Psoas muscle (tissue), 8 donors: ENCODE results near the gene CLK2. TPM values are rescaled to one million over a fixed set of nuclear protein-coding genes. Genes with fewer than 3 reads are reported as not detected.
"Not testable (repeated sequence)": the region's sequence is repeated elsewhere in the genome, so short reads cannot be mapped to it uniquely, and the experiment has no call there.

ENCODE experiments used
- ATAC-seq, 4 donors: fragments of 200-7000 bp; cut with Tn5 transposase; one replicate each; pipeline ENCODE4 v1.9.1; 2020; ENCODE audit warnings: moderate library complexity in 3 of 4, mild to moderate bottlenecking in 2 of 4
- DNase-seq, 2 donors: peaks; one replicate each; pipeline ENCODE4 v3.0.0-alpha.2; 2020
- H3K27ac ChIP-seq: fragments of 200-600 bp; one replicate; pipeline ENCODE4 v1.8.0; 2022
- H3K27me3 ChIP-seq, 3 donors: fragments of 200-600 bp in 1 of 3; one replicate each; pipeline versions ENCODE4 v1.6.1 to v1.8.0; 2013 to 2022; ENCODE audit warnings: low read length in 2 of 3, mild to moderate bottlenecking in 2 of 3, moderate library complexity in 1 of 3; ENCODE audit not compliant: insufficient read depth in 3 of 3
- H3K36me3 ChIP-seq, 2 donors: fragments of 200-600 bp in 1 of 2; one replicate each; pipeline versions ENCODE4 v1.6.1 to v1.8.0; 2013 to 2022; ENCODE audit warnings: low read depth in 1 of 2, mild to moderate bottlenecking in 1 of 2, moderate library complexity in 1 of 2; ENCODE audit not compliant: insufficient read depth in 1 of 2
- H3K4me1 ChIP-seq: fragments of 200-600 bp; one replicate; pipeline ENCODE4 v1.8.0; 2022
- H3K4me3 ChIP-seq: fragments of 200-600 bp; one replicate; pipeline ENCODE4 v1.8.0; 2022; ENCODE audit warnings: mild to moderate bottlenecking
- H3K9me3 ChIP-seq: fragments of 200-600 bp; one replicate; pipeline ENCODE4 v1.8.0; 2022
- WGBS, 3 donors: extraction: QIAGEN DNeasy Blood & Tissue Kit; methylation state at CpG; one replicate each; pipeline versions ENCODE4 v1.1.6 to v1.1.7; 2013; 5-methylcytosine and 5-hydroxymethylcytosine counted together
- intact Hi-C, 2 donors: fragments of 100-400 bp; cut with DNase I; formaldehyde crosslinking; loops; one replicate each; pipeline versions ENCODE4 v1.11.0 to v1.14.2; 2022
- polyA plus RNA-seq, 3 donors: library from polyadenylated mRNA; stranded (reverse); fragments of 200-250 nt; gene quantifications; one replicate each; pipeline ENCODE4 v1.2.3, GENCODE V29; 2013
- total RNA-seq, 4 donors: library from RNA; stranded (reverse); fragmentation: NEBNext Ultra II Directional in 2 of 4; extraction: Animal tissue kit (Norgen Biotek cat#: 25700) in 2 of 4; gene quantifications; one replicate each; pipeline versions ENCODE4 v1.2.1 to v1.2.4, GENCODE V29; 2021 to 2023
- TF ChIP-seq, protein P1 (sequence below): fragments of 200-600 bp; IDR thresholded peaks from one replicate; pipeline ENCODE4 v1.8.0; 2022; ENCODE audit warnings: antibody characterized with exemption
- donor health status: healthy with polysubstance abuse.
- donor health status: DM: no; HTN: no; CAD: no; lungs with moderate emphysema.
- donor health status: Bipolar disorder and iron deficiency.
- donor health status: healthy.
- donor health status: DM: yes; HTN: yes; CAD: no.
- donor health status: DM: no; HTN: no; CAD: no.
- donor health status: DM: no; HTN: no; CAD: no.
- donor health status: DM: yes; HTN: yes; CAD: no.

CLK2 gene
- total and polyA plus RNA-seq, 7 donors, result 11.7 to 28.5 (median 20.9) TPM

- TF ChIP-seq, protein P1, sequence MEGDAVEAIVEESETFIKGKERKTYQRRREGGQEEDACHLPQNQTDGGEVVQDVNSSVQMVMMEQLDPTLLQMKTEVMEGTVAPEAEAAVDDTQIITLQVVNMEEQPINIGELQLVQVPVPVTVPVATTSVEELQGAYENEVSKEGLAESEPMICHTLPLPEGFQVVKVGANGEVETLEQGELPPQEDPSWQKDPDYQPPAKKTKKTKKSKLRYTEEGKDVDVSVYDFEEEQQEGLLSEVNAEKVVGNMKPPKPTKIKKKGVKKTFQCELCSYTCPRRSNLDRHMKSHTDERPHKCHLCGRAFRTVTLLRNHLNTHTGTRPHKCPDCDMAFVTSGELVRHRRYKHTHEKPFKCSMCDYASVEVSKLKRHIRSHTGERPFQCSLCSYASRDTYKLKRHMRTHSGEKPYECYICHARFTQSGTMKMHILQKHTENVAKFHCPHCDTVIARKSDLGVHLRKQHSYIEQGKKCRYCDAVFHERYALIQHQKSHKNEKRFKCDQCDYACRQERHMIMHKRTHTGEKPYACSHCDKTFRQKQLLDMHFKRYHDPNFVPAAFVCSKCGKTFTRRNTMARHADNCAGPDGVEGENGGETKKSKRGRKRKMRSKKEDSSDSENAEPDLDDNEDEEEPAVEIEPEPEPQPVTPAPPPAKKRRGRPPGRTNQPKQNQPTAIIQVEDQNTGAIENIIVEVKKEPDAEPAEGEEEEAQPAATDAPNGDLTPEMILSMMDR, result no peak
- 87% methylated on average over 5 of the region's 5 CpGs for WGBS, 3 donors
- Histone ChIP-seq H3K4me3 (no peak overlapping the region), H3K4me1 (no peaks in the 10 kb centered on the region), H3K27me3 (no peaks in the 10 kb centered on the region), H3K36me3 (peaks cover 3 to 24% of the 10 kb centered on the region in 2 donors), H3K9me3 (no peaks in the 10 kb centered on the region), H3K27ac (no peak overlapping the region)
- no peak for ATAC-seq
- intact Hi-C loops, result no loop called here
- no peak for DNase-seq
Observed at GRCh38 chr1:155236451-155236850, 36.9 kb downstream of the CLK2 start.

DNA sequence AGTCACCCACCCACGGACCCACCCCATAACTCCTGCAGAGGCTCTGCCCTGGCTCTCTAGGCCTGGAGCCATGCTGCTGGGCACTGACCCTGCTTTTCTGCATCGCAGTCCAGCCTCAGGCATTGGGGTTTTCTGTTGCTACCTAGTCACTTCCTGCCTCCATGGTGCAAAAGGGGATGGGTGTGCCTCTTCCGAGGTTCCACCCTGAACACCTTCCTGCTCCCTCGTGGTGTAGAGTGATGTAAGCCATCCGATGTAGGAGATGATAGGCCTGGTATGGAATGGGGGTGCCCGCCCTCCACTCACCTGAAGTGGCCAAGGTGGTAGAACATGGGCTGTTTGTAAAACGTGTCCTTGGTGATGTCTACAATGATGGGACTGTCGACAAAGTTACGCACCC, 37.9 kb downstream of the CLK2 start:
- 87 to 95% (median 91%) methylated on average over 5 to 9 of the region's 9 CpGs for WGBS, 3 donors
- H3K4me1 ChIP-seq, H3K27me3 ChIP-seq, ATAC-seq, DNase-seq, H3K9me3 ChIP-seq, H3K4me3 ChIP-seq, intact Hi-C loops, H3K27ac ChIP-seq: not testable (repeated sequence)
- peaks cover 3 to 24% of the 10 kb centered on the region in 2 donors for H3K36me3 ChIP-seq

DNA sequence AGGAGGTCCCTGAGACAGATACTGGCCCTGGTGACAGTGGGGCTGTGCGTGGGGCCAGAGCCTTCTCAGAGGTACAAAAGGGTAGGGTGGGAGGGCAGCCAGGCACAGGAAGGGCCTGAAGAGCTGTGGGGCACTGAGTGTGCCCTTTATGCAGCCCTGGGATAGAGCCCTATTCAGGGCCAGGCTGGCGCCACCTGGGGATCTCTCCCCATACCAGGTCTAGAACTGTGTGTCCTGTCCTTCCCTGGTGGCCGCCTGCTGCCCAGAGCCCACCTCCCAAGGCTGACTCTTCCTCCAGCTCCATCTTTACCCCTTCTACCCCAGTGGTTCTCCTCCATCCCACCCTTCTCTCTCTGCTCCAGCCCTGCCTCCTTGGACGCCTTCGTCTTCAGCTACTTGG, 39.8 kb downstream of the CLK2 start:
- ATAC-seq, H3K9me3 ChIP-seq, intact Hi-C loops, H3K4me1 ChIP-seq, H3K4me3 ChIP-seq, H3K27ac ChIP-seq, DNase-seq, H3K27me3 ChIP-seq: not testable (repeated sequence)
- H3K36me3 ChIP-seq, result peaks cover 3 to 24% of the 10 kb centered on the region in 2 donors
- WGBS, 3 donors, result 86 to 100% (median 87%) methylated on average over 1 of the region's 5 CpGs

DNA sequence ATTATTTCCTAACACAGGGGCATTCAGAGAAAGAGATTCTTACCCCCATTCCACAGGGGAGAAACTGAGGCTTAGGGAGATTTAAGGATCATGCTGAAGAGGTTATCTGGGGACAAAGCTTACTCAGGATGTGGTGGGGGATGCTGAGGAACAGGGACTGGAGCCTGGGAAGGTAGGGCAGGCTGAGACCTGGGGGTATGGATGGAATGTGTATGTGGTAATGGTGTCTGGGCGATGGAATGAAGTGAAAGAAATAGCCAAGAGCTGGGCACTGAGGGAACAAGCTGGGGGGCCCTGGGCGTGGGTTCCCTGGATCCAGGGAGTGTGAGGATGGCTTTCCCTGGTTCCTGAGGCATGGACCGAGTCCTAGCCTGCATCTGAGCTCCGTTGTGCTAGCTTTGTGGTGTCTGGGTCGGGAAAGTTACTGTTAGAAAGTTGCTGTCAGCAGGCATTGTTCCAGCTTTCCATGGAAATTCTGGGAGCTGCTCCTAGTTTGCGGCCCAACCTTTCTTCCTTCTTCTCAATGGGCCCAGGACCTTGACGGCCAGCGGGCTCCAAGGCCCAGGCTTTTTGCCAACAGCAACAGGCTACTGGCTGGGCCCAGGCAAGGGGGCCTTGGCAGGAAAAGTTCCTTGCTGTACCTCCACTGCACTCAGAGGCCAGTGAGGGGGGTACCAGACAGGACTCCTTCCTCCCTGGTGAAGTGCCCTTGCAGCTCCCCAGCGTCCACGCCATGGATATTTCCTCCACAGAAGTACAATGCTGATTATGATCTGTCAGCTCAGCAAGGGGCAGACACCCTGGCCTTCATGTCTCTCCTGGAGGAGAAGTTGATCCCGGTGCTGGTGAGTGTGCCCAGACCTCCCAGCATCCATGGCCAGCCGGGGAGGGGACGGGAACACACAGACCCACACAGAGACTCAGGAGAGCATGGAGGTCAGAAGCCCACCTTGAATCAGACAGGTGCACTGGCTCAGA, 41.0 kb downstream of the CLK2 start:
- peak overlapping the region; percentile 1 for H3K27ac ChIP-seq
- DNase-seq, intact Hi-C loops, H3K4me1 ChIP-seq, H3K9me3 ChIP-seq, ATAC-seq, H3K27me3 ChIP-seq, H3K4me3 ChIP-seq: not testable (repeated sequence)
- 45 to 54% (median 49%) methylated on average over 12 to 13 of the region's 13 CpGs for WGBS, 3 donors
- H3K36me3 ChIP-seq, result peaks cover 3 to 18% of the 10 kb centered on the region in 2 donors

GRCh38 chr1:155231302-155231701, 42.0 kb downstream of the CLK2 start:
- intact Hi-C loops, H3K9me3 ChIP-seq, H3K27ac ChIP-seq, DNase-seq, H3K4me1 ChIP-seq, H3K27me3 ChIP-seq, ATAC-seq, H3K4me3 ChIP-seq, H3K36me3 ChIP-seq: not testable (repeated sequence)
- 68 to 71% (median 69%) methylated on average over 3 of the region's 3 CpGs for WGBS, 3 donors

DNA sequence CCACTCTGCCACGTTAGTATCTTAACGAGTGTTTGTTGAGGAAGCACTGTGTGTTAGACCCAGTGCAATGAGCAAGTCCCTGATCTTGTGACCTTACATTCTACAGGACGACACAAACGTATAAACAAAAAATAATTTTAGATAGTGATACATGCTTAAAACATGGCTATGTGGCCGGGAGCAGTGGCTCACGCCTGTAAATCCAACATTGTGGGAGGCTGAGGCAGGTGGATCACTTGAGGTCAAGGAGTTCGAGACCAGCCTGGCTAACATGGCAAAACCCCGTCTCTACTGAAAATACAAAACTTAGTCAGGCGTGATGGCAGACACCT, 45.2 kb downstream of the CLK2 start:
- Histone ChIP-seq H3K4me3 (peak overlapping the region; percentile 79), H3K36me3 (no peaks in the 10 kb centered on the region), H3K27me3 (no peaks in the 10 kb centered on the region), H3K9me3 (no peaks in the 10 kb centered on the region), H3K4me1 (no peaks in the 10 kb centered on the region), H3K27ac (peak overlapping the region; percentile 84)
- intact Hi-C loops, result loop anchor here (5.0 kb wide), 1 partner anchor 51 kb away; no protein-coding TSS in a partner anchor
- ATAC-seq (peak; percentile 1 to 16 (median 6)), DNase-seq (no peak)
- TF ChIP-seq, protein P1, result no peak
- WGBS, 3 donors, result 45 to 58% (median 47%) methylated on average over 9 of the region's 9 CpGs
